WTC11 (cell line): ENCODE measurements around the gene GAL3ST2. TPM values are rescaled to one million over a fixed set of nuclear protein-coding genes. Genes with fewer than 3 reads are reported as not detected.
A peak's percentile ranks its signal among the peaks of the same experiment; 100 is the strongest.

Experiments used
- ATAC-seq: fragments of 200-7000 bp; cut with Tn5 transposase; 2 replicates; pipeline ENCODE4 v1.10.0; 2021; ENCODE audit warnings: mild to moderate bottlenecking, moderate library complexity
- CTCF ChIA-PET: fragments of 300-600 bp; sonication (Branson Sonifier 250); formaldehyde crosslinking; loops from one replicate; lab custom pipeline; 2021; ENCODE audit warnings: antibody characterized with exemption; lab: Charles Lee
- POLR2A ChIA-PET: fragments of 350-600 bp; sonication (Branson Sonifier 250); formaldehyde crosslinking; loops from one replicate; lab custom pipeline; 2021; ENCODE audit warnings: antibody characterized with exemption; lab: Charles Lee
- DNase-seq: peaks from one replicate; pipeline ENCODE4 v3.0.0; 2021; ENCODE audit warnings: low spot score
- H3K27ac Mint-ChIP-seq: 2 replicates; pipeline ENCODE4 v1.8.0; 2021; ENCODE audit warnings: mixed read lengths
- H3K27me3 Mint-ChIP-seq: 2 replicates; pipeline ENCODE4 v1.8.0; 2021; ENCODE audit warnings: low read depth, mild to moderate bottlenecking, moderate library complexity, mixed read lengths
- H3K36me3 Mint-ChIP-seq: 2 replicates; pipeline ENCODE4 v1.8.0; 2021; ENCODE audit warnings: mixed read lengths
- H3K4me1 Mint-ChIP-seq: 2 replicates; pipeline ENCODE4 v1.8.0; 2022; ENCODE audit warnings: mixed read lengths
- H3K4me3 Mint-ChIP-seq: 2 replicates; pipeline ENCODE4 v1.8.0; 2021; ENCODE audit warnings: mild to moderate bottlenecking, moderate library complexity, mixed read lengths
- H3K9me3 Mint-ChIP-seq: 2 replicates; pipeline ENCODE4 v1.8.0; 2021; ENCODE audit warnings: mixed read lengths
- ARID4B ChIP-seq: sonication (generic); formaldehyde crosslinking; IDR thresholded peaks from 2 replicates; pipeline ENCODE4 v1.8.0; 2023; ENCODE audit warnings: missing genetic modification reagents, mild to moderate bottlenecking, borderline replicate concordance
- ATF3 ChIP-seq: sonication (generic); formaldehyde crosslinking; conservative IDR thresholded peaks from 2 replicates; pipeline ENCODE4 v1.8.1; 2022; ENCODE audit warnings: mild to moderate bottlenecking, missing genetic modification reagents
- GABPB1 ChIP-seq: sonication (generic); formaldehyde crosslinking; IDR thresholded peaks from 2 replicates; pipeline ENCODE4 v1.8.1; 2023; ENCODE audit warnings: mild to moderate bottlenecking, missing genetic modification reagents
- HMGXB4 ChIP-seq: sonication (generic); formaldehyde crosslinking; IDR thresholded peaks from 2 replicates; pipeline ENCODE4 v1.8.1; 2023; ENCODE audit warnings: mild to moderate bottlenecking, moderate library complexity, missing genetic modification reagents
- MXD4 ChIP-seq: fragments of 250-450 bp; sonication (Bioruptor Pico); IDR thresholded peaks from 2 replicates; pipeline ENCODE4 v1.8.0; 2021; ENCODE audit warnings: mild to moderate bottlenecking, moderate library complexity, borderline replicate concordance
- SMAD4 ChIP-seq: sonication (generic); formaldehyde crosslinking; IDR thresholded peaks from 2 replicates; pipeline ENCODE4 v1.8.0; 2022; ENCODE audit warnings: mild to moderate bottlenecking, missing genetic modification reagents
- USF1 ChIP-seq: sonication (generic); formaldehyde crosslinking; IDR thresholded peaks from 2 replicates; pipeline ENCODE4 v1.8.0; 2022; ENCODE audit warnings: mild to moderate bottlenecking, missing genetic modification reagents
- ZNF219 ChIP-seq: sonication (generic); formaldehyde crosslinking; IDR thresholded peaks from 2 replicates; pipeline ENCODE4 v1.8.0; 2023; ENCODE audit warnings: missing genetic modification reagents, mild to moderate bottlenecking, borderline replicate concordance
- ZNF281 ChIP-seq: sonication (generic); formaldehyde crosslinking; IDR thresholded peaks from 2 replicates; pipeline ENCODE4 v1.8.0; 2023; ENCODE audit warnings: mild to moderate bottlenecking, missing genetic modification reagents
- total RNA-seq: library from RNA; stranded (reverse); gene quantifications from 3 replicates; pipeline ENCODE4 v1.2.3, GENCODE V29; 2021

GAL3ST2 gene
- total RNA-seq, 1 experiment from 2014 or later, result 0.98 TPM

GRCh38 chr2:241772063-241772499 is 4.5 kb upstream of the GAL3ST2 start (continued):
- TF ChIP-seq ZNF281 (no peak), ATF3 (CRISPR knock-in tag) (no peak), HMGXB4 (CRISPR knock-in tag) (no peak), MXD4 (CRISPR knock-in tag) (no peak), ZNF219 (no peak), SMAD4 (CRISPR knock-in tag) (no peak), ARID4B (CRISPR knock-in tag) (no peak)

- DNase-seq, result no peak
- peaks cover 20% of the 10 kb centered on the region for H3K4me1 Mint-ChIP-seq
- CTCF ChIA-PET, result interaction anchor here (1.0 kb wide), 1 partner anchor 105 kb away, joined by 3 read pairs; no protein-coding TSS in a partner anchor
Measured at GRCh38 chr2:241773511-241774418, 2.9 kb upstream of the GAL3ST2 start.

More at GRCh38 chr2:241773511-241774418, 2.9 kb upstream of the GAL3ST2 start:
- Mint-ChIP-seq H3K27me3 (peaks cover under 1% of the 10 kb centered on the region; the same call in 1 of the 2 replicates), H3K27ac (no peak overlapping the region)
- no peak for ATAC-seq
- TF ChIP-seq GABPB1 (peak; percentile 29; the same call in 1 of the 2 replicates), USF1 (no peak)
- TF ChIP-seq, all 79 proteins: peak for 1
- no peak overlapping the region for H3K4me3 Mint-ChIP-seq
- POLR2A ChIA-PET, result no interaction called here
- H3K36me3 Mint-ChIP-seq, result peaks cover 1% of the 10 kb centered on the region
- H3K9me3 Mint-ChIP-seq, result 0 out of 2 replicates have a peak, but pooled peaks cover 4% of the 10 kb centered on the region
